Measurements from ENCODE around the gene CBX3. TPM values are rescaled to one million over a fixed set of nuclear protein-coding genes. Genes with fewer than 3 reads are reported as not detected.

Gene CBX3
- total RNA-seq, 2 experiments from 2014 or later, result 124 to 132 TPM

DNA sequence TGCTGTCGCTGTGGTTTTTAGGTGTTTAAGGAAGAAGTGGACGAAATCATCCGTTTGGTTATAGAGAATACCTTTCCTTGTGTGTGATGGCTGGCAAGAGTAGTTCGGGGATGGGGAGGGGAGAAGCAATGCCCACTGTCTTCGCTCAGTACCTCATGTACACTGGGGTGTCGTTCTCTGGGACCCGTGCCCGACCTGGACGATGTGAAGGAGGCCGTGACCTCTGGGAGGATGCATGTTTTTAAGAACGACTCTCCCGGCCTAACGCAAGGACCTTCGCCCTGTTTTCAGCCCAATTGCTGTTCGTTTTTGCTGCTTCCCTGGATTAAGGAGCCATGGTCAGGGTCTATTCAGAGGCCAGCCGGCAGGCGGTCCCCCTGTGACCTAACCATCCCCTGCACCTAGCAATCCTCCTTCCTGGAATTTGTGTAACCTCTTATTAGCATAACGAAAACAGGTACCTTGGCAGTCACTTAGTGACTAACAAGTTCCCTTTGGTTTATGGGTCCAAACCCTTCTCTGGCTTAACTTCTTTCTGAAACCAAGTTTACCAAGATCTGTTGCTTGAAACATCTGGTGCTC is 48.2 kb upstream of the CBX3 start:
- Mint-ChIP-seq H3K27ac (peak overlapping the region; percentile 77), H3K9me3 (no peaks in the 10 kb centered on the region), H3K4me1 (ENCODE audit: low read depth) (peaks cover 62% of the 10 kb centered on the region), H3K4me3 (peak overlapping the region; percentile 96), H3K27me3 (no peaks in the 10 kb centered on the region), H3K36me3 (ENCODE audit: low read depth) (peaks cover 7% of the 10 kb centered on the region)
- no peaks in the 10 kb centered on the region for H3K36me3 ChIP-seq (ENCODE audit: insufficient read depth, low read length)
- ChIA-PET POLR2A (no interaction called here), CTCF (interaction anchor here (1.0 kb wide), 1 partner anchor 45 kb away, joined by 3 read pairs; no protein-coding TSS in a partner anchor)
- ATAC-seq (ENCODE audit: poor library complexity) (no peak), DNase-seq (peak in 3 of 14 experiments; percentile 16 to 45 (median 36))
- H3K27me3 ChIP-seq (ENCODE audit: control insufficient read depth in 1 of 2, insufficient read depth in 2 of 2, low read length in 2 of 2), result no peaks in the 10 kb centered on the region
- no peaks in the 10 kb centered on the region for H3K9me3 ChIP-seq (ENCODE audit: control insufficient read depth in 1 of 2, insufficient read depth in 1 of 2, low read length in 2 of 2)
- peak overlapping the region; percentile 69 for H3K4me3 ChIP-seq (ENCODE audit: low read length)
- intact Hi-C loops (cut with DNase I, micrococcal nuclease), result loop anchor here (2.0 to 5.0 kb wide), 5 partner anchors 41 to 201 kb away; no protein-coding TSS in a partner anchor
- H3K4me1 ChIP-seq (ENCODE audit: insufficient read depth, low read length), result peaks cover 62% of the 10 kb centered on the region
- peak overlapping the region; percentile 26 to 63 for H3K27ac ChIP-seq (ENCODE audit: low read depth in 1 of 2, low read length in 2 of 2)
- TF ChIP-seq, protein P1, sequence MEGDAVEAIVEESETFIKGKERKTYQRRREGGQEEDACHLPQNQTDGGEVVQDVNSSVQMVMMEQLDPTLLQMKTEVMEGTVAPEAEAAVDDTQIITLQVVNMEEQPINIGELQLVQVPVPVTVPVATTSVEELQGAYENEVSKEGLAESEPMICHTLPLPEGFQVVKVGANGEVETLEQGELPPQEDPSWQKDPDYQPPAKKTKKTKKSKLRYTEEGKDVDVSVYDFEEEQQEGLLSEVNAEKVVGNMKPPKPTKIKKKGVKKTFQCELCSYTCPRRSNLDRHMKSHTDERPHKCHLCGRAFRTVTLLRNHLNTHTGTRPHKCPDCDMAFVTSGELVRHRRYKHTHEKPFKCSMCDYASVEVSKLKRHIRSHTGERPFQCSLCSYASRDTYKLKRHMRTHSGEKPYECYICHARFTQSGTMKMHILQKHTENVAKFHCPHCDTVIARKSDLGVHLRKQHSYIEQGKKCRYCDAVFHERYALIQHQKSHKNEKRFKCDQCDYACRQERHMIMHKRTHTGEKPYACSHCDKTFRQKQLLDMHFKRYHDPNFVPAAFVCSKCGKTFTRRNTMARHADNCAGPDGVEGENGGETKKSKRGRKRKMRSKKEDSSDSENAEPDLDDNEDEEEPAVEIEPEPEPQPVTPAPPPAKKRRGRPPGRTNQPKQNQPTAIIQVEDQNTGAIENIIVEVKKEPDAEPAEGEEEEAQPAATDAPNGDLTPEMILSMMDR (IDR thresholded peaks at IDR 0.05), result no peak

DNA sequence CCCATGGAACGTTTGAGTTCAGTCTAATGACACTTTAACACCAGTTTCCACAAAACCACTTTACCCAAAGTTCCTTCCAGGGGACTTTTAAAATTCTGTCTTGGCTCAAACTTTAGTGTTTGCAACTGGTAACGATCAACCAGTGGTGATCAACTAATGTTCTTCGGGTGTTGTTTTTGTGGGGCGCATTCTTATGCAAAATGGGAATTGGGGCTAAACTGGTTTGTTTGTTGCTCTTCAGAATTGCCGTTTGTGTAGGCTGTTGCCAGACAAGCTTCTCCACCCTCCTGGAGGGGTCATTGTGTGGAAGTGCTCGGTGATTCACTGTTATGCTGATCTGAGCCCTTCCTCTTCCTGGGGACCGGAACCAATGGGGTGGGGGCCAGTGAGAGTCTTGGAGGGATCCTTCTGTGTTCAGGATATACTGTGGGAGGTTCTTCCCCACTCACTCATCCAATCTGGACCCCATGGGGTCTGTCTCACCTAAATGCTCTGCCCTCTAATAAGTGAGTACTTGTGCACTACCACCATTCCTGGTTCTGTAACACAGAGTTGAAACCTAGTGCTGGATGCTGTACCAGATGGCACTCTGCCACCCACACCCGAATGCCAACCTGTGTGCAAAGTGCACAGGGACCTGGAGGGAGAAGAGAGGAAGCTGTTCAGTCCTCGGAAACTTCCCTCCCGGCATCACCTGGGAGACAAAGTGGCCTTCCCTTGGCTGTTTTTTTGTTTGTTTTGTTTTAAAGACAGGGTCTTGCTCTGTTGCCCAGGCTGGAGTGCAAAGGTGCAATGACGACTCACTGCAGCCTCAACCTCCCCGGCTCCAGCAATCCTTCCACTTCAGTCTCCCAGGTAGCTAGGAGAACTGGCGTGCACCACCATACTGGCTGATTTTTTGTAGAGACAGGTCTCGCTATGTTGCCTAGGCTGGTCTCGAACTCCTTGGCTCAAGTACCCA is 47.4 kb upstream of the CBX3 start:
- TF ChIP-seq, protein P1 (IDR thresholded peaks at IDR 0.05), result no peak
- H3K36me3 Mint-ChIP-seq (ENCODE audit: low read depth), result peaks cover 7% of the 10 kb centered on the region
- peak overlapping the region; percentile 96 for H3K4me3 Mint-ChIP-seq
- H3K27me3 Mint-ChIP-seq, result no peaks in the 10 kb centered on the region
- no peaks in the 10 kb centered on the region for H3K9me3 Mint-ChIP-seq
- ATAC-seq (ENCODE audit: poor library complexity), result no peak
- peak overlapping the region in 1 of 2 donors; percentile 63 for H3K27ac ChIP-seq (ENCODE audit: low read depth in 1 of 2, low read length in 2 of 2)
- peaks cover 67% of the 10 kb centered on the region for H3K4me1 Mint-ChIP-seq (ENCODE audit: low read depth)
- peak overlapping the region; percentile 77 for H3K27ac Mint-ChIP-seq
- POLR2A ChIA-PET, result interaction anchor here (0.6 to 3.5 kb wide), 3 partner anchors 39 to 44 kb away, joined by 3 to 19 read pairs (median 3); no protein-coding TSS in a partner anchor
- DNase-seq, result peak in 5 of 14 experiments; percentile 5 to 66 (median 63)
- H3K9me3 ChIP-seq (ENCODE audit: control insufficient read depth in 1 of 2, insufficient read depth in 1 of 2, low read length in 2 of 2), result no peaks in the 10 kb centered on the region
- H3K4me3 ChIP-seq (ENCODE audit: low read length), result peak overlapping the region; percentile 69
- H3K27me3 ChIP-seq (ENCODE audit: control insufficient read depth in 1 of 2, insufficient read depth in 2 of 2, low read length in 2 of 2), result no peaks in the 10 kb centered on the region
- intact Hi-C loops (cut with DNase I, micrococcal nuclease), result loop anchor here (2.0 to 5.0 kb wide), 5 partner anchors 41 to 202 kb away; no protein-coding TSS in a partner anchor
- H3K4me1 ChIP-seq (ENCODE audit: insufficient read depth, low read length), result peaks cover 69% of the 10 kb centered on the region
- CTCF ChIA-PET, result interaction anchor here (1.0 kb wide), 1 partner anchor 45 kb away, joined by 3 read pairs; no protein-coding TSS in a partner anchor
- H3K36me3 ChIP-seq (ENCODE audit: insufficient read depth, low read length), result no peaks in the 10 kb centered on the region
